Measurements from ENCODE around the gene IL6ST.

DNA sequence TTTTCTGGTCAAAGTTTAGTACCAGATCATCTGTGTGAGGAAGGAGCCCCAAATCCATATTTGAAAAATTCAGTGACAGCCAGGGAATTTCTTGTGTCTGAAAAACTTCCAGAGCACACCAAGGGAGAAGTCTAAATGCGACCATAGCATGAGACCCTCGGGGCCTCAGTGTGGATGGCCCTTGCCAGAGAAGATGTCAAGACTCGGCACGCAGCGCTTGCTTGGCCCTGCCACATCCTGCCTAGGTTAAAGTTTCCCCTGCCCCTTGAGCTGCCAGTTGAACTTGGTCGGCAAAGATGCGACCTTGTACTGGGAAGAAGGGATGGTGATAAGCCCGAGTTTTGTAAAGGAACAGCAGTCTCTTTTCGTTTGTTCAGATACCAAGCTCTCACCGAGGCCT lies 77.8 kb downstream of the IL6ST start:
- no peak for TF ChIP-seq EZH2 (IDR thresholded peaks at IDR 0.05; ENCODE audit: low read depth)
- TF ChIP-seq, protein P1, sequence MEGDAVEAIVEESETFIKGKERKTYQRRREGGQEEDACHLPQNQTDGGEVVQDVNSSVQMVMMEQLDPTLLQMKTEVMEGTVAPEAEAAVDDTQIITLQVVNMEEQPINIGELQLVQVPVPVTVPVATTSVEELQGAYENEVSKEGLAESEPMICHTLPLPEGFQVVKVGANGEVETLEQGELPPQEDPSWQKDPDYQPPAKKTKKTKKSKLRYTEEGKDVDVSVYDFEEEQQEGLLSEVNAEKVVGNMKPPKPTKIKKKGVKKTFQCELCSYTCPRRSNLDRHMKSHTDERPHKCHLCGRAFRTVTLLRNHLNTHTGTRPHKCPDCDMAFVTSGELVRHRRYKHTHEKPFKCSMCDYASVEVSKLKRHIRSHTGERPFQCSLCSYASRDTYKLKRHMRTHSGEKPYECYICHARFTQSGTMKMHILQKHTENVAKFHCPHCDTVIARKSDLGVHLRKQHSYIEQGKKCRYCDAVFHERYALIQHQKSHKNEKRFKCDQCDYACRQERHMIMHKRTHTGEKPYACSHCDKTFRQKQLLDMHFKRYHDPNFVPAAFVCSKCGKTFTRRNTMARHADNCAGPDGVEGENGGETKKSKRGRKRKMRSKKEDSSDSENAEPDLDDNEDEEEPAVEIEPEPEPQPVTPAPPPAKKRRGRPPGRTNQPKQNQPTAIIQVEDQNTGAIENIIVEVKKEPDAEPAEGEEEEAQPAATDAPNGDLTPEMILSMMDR (conservative IDR thresholded peaks at IDR 0.05): no peak

Measured in PC-9 (cell line).